ENCODE results near the gene RBM11.
"Not testable (repeated sequence)": the region's sequence is repeated elsewhere in the genome, so short reads cannot be mapped to it uniquely, and the experiment has no call there.

The RBM11 gene, protein sequence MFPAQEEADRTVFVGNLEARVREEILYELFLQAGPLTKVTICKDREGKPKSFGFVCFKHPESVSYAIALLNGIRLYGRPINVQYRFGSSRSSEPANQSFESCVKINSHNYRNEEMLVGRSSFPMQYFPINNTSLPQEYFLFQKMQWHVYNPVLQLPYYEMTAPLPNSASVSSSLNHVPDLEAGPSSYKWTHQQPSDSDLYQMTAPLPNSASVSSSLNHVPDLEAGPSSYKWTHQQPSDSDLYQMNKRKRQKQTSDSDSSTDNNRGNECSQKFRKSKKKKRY

DNA sequence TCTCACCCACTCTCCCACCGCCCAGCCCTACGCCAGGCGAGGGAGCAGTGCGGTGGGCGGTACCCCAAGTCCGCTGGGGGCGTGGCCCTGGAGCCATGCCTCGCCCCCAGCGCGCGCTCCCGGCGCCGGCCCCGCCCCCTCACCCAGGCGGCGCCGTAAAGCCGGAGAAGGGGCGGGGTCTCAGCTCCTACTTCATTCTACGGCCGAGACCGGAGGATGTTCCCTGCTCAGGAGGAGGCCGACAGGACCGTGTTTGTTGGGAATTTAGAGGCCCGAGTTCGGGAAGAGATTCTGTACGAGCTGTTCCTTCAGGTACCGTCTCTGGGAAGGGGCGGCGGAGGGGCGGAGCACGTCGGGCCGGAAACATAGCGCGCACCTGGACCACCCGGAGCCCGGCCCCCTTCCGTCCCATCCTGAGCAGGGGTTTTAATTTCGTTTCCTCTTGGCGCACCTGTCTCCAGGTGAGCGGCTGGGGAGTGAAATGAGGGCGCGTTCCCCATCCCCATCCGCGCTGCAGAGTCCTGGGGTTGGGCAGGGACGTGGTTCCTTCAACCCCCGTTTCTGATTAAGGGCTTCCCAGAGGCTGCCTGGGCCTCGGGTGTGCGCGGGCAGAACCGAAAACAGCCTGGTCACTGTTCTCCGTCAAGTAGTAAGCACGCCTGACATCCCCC, at the start of gene RBM11:
Gene RBM11, plus strand, starts transcription at position 187 of the 671 bp plus-strand sequence. Its CDS starts 30 bp downstream, at position 217.
- H3K36me3 ChIP-seq (ENCODE audit: control insufficient read depth in 2 of 2, insufficient read depth in 2 of 2, low read length in 2 of 2) = no peaks in the 10 kb centered on the region
- peak within 1 kb of the TSS; percentile 26 to 36 for H3K9ac ChIP-seq (ENCODE audit: low read depth in 1 of 2, low read length in 2 of 2)
- no peaks in the 10 kb centered on the region for H3K27me3 ChIP-seq (ENCODE audit: control insufficient read depth in 2 of 2, insufficient read depth in 2 of 2, low read length in 2 of 2)
- H3K4me1 ChIP-seq (ENCODE audit: control insufficient read depth in 2 of 2, insufficient read depth in 2 of 2, low read length in 2 of 2) = no peaks in the 10 kb centered on the region
- no peak within 1 kb of the TSS for H3K27ac ChIP-seq (ENCODE audit: low read depth in 2 of 2, low read length in 2 of 2)
- no peaks in the 10 kb centered on the region for H3K9me3 ChIP-seq (ENCODE audit: control insufficient read depth in 2 of 2, low read length in 2 of 2)
- H3K4me3 ChIP-seq (ENCODE audit: low read length in 2 of 2) = peak within 1 kb of the TSS; percentile 54 to 78

DNA sequence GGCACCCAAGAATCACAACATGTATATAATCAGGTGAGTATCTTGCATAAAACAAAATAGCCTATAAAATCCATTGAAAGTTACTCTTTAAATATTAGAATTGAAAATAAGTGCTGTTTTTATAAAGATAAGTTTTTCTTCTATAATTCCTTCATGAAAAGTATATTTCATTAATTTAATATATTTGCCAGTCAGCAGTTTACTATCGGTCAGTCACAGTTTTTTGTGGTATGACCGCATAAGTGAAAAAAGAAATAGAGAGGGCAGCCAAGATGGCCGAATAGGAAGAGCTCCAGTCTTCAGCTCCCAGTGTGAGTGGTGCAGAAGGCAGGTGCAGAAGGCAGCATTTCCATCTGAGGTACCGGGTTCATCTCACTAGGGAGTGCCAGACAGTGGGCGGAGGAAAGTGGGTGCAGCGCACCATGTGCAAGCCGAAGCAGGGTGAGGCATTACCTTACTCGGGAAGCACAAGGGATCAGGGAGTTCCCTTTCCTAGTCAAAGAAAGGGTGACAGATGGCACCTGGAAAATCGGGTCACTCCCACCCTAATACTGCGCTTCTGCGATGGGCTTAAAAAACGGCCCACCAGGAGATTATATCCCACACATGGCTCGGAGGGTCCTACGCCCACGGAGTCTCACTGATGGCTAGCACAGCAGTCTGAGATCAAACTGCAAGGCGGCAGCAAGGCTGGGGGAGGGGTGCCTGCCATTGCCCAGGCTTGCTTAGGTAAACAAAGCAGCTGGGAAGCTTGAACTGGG, 49.3 kb upstream of the RBM11 start:
- H3K36me3 ChIP-seq (ENCODE audit: control insufficient read depth in 2 of 2, insufficient read depth in 2 of 2, low read length in 2 of 2) = not testable (repeated sequence)

DNA sequence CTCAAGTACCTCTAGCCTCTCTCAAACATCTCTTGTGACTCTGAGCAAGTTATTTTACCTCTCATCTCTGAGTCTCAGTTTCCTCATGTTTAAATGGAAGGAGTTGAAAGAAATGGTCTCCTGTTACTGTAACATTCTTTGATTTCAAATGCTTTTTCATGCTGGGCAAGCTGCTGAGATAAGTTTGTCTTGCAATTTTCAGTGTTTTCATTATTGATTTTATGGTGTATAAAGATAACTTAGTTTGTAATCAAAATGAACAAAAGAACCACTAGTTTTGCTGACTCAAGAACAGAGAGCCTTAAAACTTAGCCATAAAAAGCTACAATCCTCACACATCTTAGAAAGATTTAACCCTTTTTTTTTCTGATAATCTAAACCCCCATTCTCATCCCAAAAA, 9.7 kb upstream of the RBM11 start:
- no peak overlapping the region for H3K4me3 ChIP-seq (ENCODE audit: low read length in 2 of 2)
- no peak overlapping the region for H3K27ac ChIP-seq (ENCODE audit: low read depth in 2 of 2, low read length in 2 of 2)
- no peaks in the 10 kb centered on the region for H3K36me3 ChIP-seq (ENCODE audit: control insufficient read depth in 2 of 2, insufficient read depth in 2 of 2, low read length in 2 of 2)
- H3K27me3 ChIP-seq (ENCODE audit: control insufficient read depth in 2 of 2, insufficient read depth in 2 of 2, low read length in 2 of 2) = no peaks in the 10 kb centered on the region
- H3K4me1 ChIP-seq (ENCODE audit: control insufficient read depth in 2 of 2, insufficient read depth in 2 of 2, low read length in 2 of 2) = no peaks in the 10 kb centered on the region
- no peaks in the 10 kb centered on the region for H3K9me3 ChIP-seq (ENCODE audit: control insufficient read depth in 2 of 2, low read length in 2 of 2)
- no peak overlapping the region for H3K9ac ChIP-seq (ENCODE audit: low read depth in 1 of 2, low read length in 2 of 2)

More for the DNA sequence above, 49.3 kb upstream of the RBM11 start:
- H3K4me1 ChIP-seq (ENCODE audit: control insufficient read depth in 2 of 2, insufficient read depth in 2 of 2, low read length in 2 of 2); H3K9ac ChIP-seq (ENCODE audit: low read depth in 1 of 2, low read length in 2 of 2); H3K27ac ChIP-seq (ENCODE audit: low read depth in 2 of 2, low read length in 2 of 2); H3K4me3 ChIP-seq (ENCODE audit: low read length in 2 of 2); H3K9me3 ChIP-seq (ENCODE audit: control insufficient read depth in 2 of 2, low read length in 2 of 2); H3K27me3 ChIP-seq (ENCODE audit: control insufficient read depth in 2 of 2, insufficient read depth in 2 of 2, low read length in 2 of 2): not testable (repeated sequence)

DNA sequence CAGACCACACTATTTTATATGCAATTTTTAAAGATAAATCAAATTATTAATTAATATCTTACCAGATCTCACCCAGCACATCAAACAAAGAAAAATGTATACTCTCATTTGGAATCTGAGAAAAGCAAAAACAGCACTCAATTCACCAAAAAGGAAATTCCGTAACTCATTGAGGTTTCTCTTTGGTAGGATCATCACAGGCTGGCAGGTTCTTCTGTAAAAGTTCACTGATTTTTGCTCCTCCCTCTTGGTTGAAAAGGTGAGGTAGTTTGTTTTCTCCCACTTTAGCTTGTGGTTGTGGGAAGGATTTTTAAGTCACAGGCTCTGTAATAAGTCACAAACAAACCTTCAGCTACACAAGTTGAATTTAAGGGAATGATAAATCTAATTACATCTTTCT, 5.2 kb upstream of the RBM11 start, which contains the start of gene LIPI:
Gene LIPI, minus strand, starts transcription at position 218 of the 400 bp plus-strand sequence. Its CDS starts 110 bp downstream, at position 108.
- no peak within 1 kb of the TSS for H3K27ac ChIP-seq (ENCODE audit: low read depth in 2 of 2, low read length in 2 of 2)
- no peaks in the 10 kb centered on the region for H3K27me3 ChIP-seq (ENCODE audit: control insufficient read depth in 2 of 2, insufficient read depth in 2 of 2, low read length in 2 of 2)
- no peaks in the 10 kb centered on the region for H3K36me3 ChIP-seq (ENCODE audit: control insufficient read depth in 2 of 2, insufficient read depth in 2 of 2, low read length in 2 of 2)
- no peak within 1 kb of the TSS for H3K4me3 ChIP-seq (ENCODE audit: low read length in 2 of 2)
- no peaks in the 10 kb centered on the region for H3K9me3 ChIP-seq (ENCODE audit: control insufficient read depth in 2 of 2, low read length in 2 of 2)
- no peak within 1 kb of the TSS for H3K9ac ChIP-seq (ENCODE audit: low read depth in 1 of 2, low read length in 2 of 2)
- H3K4me1 ChIP-seq (ENCODE audit: control insufficient read depth in 2 of 2, insufficient read depth in 2 of 2, low read length in 2 of 2) = no peaks in the 10 kb centered on the region

DNA sequence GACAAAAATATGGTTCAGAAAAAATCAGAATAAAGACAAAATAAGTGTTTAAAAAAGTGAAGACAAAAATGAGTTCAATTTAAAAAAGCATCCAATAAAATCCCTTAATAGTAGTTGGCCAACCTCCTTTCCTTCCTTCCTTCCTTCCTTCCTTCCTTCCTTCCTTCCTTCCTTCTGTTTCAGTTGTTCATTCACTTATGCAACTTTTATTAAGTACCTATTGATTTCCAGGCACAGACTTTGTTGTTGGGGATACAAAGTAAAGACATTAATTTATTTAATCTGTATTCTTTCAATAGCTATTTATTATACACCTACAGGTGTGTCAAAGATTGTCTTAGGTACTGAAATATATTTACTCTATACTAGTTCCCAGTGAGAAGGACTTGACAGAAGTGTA, 2.8 kb upstream of the RBM11 start:
- Histone ChIP-seq H3K4me3 (ENCODE audit: low read length in 2 of 2) (no peak overlapping the region), H3K4me1 (ENCODE audit: control insufficient read depth in 2 of 2, insufficient read depth in 2 of 2, low read length in 2 of 2) (no peaks in the 10 kb centered on the region), H3K27ac (ENCODE audit: low read depth in 2 of 2, low read length in 2 of 2) (no peak overlapping the region), H3K36me3 (ENCODE audit: control insufficient read depth in 2 of 2, insufficient read depth in 2 of 2, low read length in 2 of 2) (no peaks in the 10 kb centered on the region), H3K27me3 (ENCODE audit: control insufficient read depth in 2 of 2, insufficient read depth in 2 of 2, low read length in 2 of 2) (no peaks in the 10 kb centered on the region), H3K9ac (ENCODE audit: low read depth in 1 of 2, low read length in 2 of 2) (no peak overlapping the region), H3K9me3 (ENCODE audit: control insufficient read depth in 2 of 2, low read length in 2 of 2) (no peaks in the 10 kb centered on the region)

DNA sequence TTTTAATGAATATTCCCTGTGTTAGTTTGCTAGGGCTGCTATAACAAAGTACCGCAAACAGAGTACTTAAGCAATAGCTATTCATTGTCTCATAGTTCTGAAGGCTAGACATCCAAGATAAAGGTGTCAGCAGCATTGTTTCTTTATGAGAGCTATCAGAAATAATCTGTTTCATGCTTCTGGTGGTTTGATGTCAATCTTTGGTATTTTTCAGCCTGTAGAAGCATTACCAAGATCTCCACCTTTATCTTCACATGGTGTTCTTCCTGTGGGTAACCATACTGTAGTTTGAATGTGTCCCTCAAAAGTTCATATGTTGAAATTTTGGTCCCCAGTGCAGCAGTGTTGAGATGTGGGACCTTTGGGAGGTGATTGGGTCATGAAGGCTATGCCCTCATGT, 7.4 kb downstream of the RBM11 start:
- Histone ChIP-seq H3K4me1 (ENCODE audit: control insufficient read depth in 2 of 2, insufficient read depth in 2 of 2, low read length in 2 of 2) (no peaks in the 10 kb centered on the region), H3K9ac (ENCODE audit: low read depth in 1 of 2, low read length in 2 of 2) (no peak overlapping the region), H3K27ac (ENCODE audit: low read depth in 2 of 2, low read length in 2 of 2) (no peak overlapping the region), H3K27me3 (ENCODE audit: control insufficient read depth in 2 of 2, insufficient read depth in 2 of 2, low read length in 2 of 2) (no peaks in the 10 kb centered on the region), H3K9me3 (ENCODE audit: control insufficient read depth in 2 of 2, low read length in 2 of 2) (no peaks in the 10 kb centered on the region), H3K36me3 (ENCODE audit: control insufficient read depth in 2 of 2, insufficient read depth in 2 of 2, low read length in 2 of 2) (no peaks in the 10 kb centered on the region), H3K4me3 (ENCODE audit: low read length in 2 of 2) (no peak overlapping the region)

DNA sequence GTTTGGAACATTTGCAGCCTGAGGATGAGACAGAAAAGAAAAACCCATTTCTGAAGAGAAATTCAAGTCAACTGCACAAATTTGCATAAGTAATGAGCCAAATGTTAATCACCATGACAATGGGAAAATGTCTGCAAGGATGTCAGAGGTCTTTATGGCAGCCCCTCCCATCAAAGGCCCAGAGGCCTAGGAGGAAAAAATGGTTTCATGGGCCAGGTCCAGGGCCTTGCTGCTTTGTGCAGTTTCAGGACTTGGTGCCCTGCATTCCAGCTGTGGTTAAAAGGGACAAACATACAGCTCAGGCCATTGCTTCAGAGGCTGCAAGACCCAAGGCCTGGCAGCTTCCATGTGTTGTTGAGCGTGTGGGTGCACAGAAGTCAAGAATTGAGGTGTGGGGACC, 13.4 kb downstream of the RBM11 start:
- Histone ChIP-seq H3K27me3 (ENCODE audit: control insufficient read depth in 2 of 2, insufficient read depth in 2 of 2, low read length in 2 of 2) (no peaks in the 10 kb centered on the region), H3K9me3 (ENCODE audit: control insufficient read depth in 2 of 2, low read length in 2 of 2) (no peaks in the 10 kb centered on the region), H3K4me1 (ENCODE audit: control insufficient read depth in 2 of 2, insufficient read depth in 2 of 2, low read length in 2 of 2) (no peaks in the 10 kb centered on the region), H3K9ac (ENCODE audit: low read depth in 1 of 2, low read length in 2 of 2) (no peak overlapping the region), H3K27ac (ENCODE audit: low read depth in 2 of 2, low read length in 2 of 2) (no peak overlapping the region), H3K36me3 (ENCODE audit: control insufficient read depth in 2 of 2, insufficient read depth in 2 of 2, low read length in 2 of 2) (no peaks in the 10 kb centered on the region), H3K4me3 (ENCODE audit: low read length in 2 of 2) (no peak overlapping the region)

DNA sequence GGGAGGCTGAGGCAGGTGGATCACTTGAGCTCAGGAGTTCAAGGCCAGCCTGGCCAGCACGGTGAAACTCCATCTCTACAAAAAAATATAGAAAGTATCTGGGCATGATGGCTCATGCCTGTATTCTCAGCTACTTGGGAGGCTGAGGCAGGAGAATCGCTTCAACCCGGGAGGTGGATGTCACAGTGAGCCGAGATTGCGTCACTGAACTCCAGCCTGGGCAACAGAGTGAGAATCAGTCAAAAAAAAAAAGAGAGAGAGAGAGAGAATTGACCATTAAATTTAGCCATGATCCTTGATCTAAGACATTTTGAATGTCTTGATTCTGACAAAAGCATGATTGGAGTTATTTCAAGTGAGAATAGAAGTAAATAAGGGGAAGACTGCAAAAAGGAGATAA, 19.1 kb downstream of the RBM11 start:
- H3K9ac ChIP-seq (ENCODE audit: low read depth in 1 of 2, low read length in 2 of 2) = no peak overlapping the region
- no peaks in the 10 kb centered on the region for H3K9me3 ChIP-seq (ENCODE audit: control insufficient read depth in 2 of 2, low read length in 2 of 2)
- H3K36me3 ChIP-seq (ENCODE audit: control insufficient read depth in 2 of 2, insufficient read depth in 2 of 2, low read length in 2 of 2) = no peaks in the 10 kb centered on the region
- no peaks in the 10 kb centered on the region for H3K27me3 ChIP-seq (ENCODE audit: control insufficient read depth in 2 of 2, insufficient read depth in 2 of 2, low read length in 2 of 2)
- no peaks in the 10 kb centered on the region for H3K4me1 ChIP-seq (ENCODE audit: control insufficient read depth in 2 of 2, insufficient read depth in 2 of 2, low read length in 2 of 2)
- H3K27ac ChIP-seq (ENCODE audit: low read depth in 2 of 2, low read length in 2 of 2) = no peak overlapping the region
- H3K4me3 ChIP-seq (ENCODE audit: low read length in 2 of 2) = no peak overlapping the region

DNA sequence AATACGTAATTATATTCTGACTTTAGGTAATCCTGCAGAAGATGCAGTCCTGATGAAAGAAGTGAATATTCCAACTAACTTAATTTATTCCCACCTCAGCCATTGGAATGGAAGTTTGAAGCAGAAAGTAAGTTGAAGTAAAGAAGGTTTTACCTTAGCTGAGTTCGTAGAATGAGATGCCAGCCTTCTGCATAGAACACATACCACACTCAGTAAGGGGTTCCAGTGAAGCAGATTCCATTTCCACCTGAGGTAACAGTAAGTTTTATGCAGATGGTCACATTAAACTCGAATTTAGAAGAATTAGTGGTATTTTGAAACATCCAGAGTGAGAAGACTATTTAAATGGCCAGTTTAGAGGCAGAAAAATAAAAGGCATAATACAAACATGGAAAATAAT, 20.2 kb downstream of the RBM11 start:
- Histone ChIP-seq H3K36me3 (ENCODE audit: control insufficient read depth in 2 of 2, insufficient read depth in 2 of 2, low read length in 2 of 2) (no peaks in the 10 kb centered on the region), H3K9me3 (ENCODE audit: control insufficient read depth in 2 of 2, low read length in 2 of 2) (no peaks in the 10 kb centered on the region), H3K4me3 (ENCODE audit: low read length in 2 of 2) (no peak overlapping the region), H3K4me1 (ENCODE audit: control insufficient read depth in 2 of 2, insufficient read depth in 2 of 2, low read length in 2 of 2) (no peaks in the 10 kb centered on the region), H3K27ac (ENCODE audit: low read depth in 2 of 2, low read length in 2 of 2) (no peak overlapping the region), H3K9ac (ENCODE audit: low read depth in 1 of 2, low read length in 2 of 2) (no peak overlapping the region), H3K27me3 (ENCODE audit: control insufficient read depth in 2 of 2, insufficient read depth in 2 of 2, low read length in 2 of 2) (no peaks in the 10 kb centered on the region)

DNA sequence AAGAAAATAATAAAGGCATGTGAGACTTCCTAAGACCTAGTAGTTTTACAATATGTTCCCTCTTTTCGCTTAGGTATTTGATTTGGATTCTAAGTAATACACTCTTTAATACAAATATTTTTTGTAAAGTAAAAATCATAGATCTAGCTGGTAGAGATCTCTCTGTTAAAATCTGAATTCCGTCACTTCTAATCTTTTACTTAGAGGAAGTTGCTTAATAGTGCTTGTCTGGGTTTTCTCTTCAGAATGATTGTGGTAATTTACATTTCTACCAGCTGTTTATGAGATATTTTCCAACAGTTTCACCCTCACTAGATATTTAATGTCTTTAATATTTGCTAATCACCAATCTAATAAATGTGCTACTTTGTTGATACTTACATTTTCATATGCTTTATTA, 23.3 kb downstream of the RBM11 start:
- H3K36me3 ChIP-seq (ENCODE audit: control insufficient read depth in 2 of 2, insufficient read depth in 2 of 2, low read length in 2 of 2) = no peaks in the 10 kb centered on the region
- H3K9me3 ChIP-seq (ENCODE audit: control insufficient read depth in 2 of 2, low read length in 2 of 2) = no peaks in the 10 kb centered on the region
- H3K4me1 ChIP-seq (ENCODE audit: control insufficient read depth in 2 of 2, insufficient read depth in 2 of 2, low read length in 2 of 2) = no peaks in the 10 kb centered on the region
- no peak overlapping the region for H3K9ac ChIP-seq (ENCODE audit: low read depth in 1 of 2, low read length in 2 of 2)
- no peak overlapping the region for H3K27ac ChIP-seq (ENCODE audit: low read depth in 2 of 2, low read length in 2 of 2)
- no peaks in the 10 kb centered on the region for H3K27me3 ChIP-seq (ENCODE audit: control insufficient read depth in 2 of 2, insufficient read depth in 2 of 2, low read length in 2 of 2)
- H3K4me3 ChIP-seq (ENCODE audit: low read length in 2 of 2) = no peak overlapping the region

All from mucosa of rectum (tissue), 2 donors.